SK-N-SH treated with all-trans-retinoic acid at 6 μM for 48 hours (cell line): ENCODE measurements around the gene CPNE4.

Experiments
- ATAC-seq: fragments of 200-7000 bp; cut with Tn5 transposase; 3 replicates; pipeline ENCODE4 v1.9.1; 2020; ENCODE audit warnings: mild to moderate bottlenecking, moderate library complexity
- ARNTL ChIP-seq: fragments of 450-650 bp; formaldehyde crosslinking; IDR thresholded peaks from 2 replicates; pipeline ENCODE4 v1.5.0; 2020; ENCODE audit warnings: low read depth, mild to moderate bottlenecking, moderate library complexity, borderline replicate concordance
- BACH2 ChIP-seq: fragments of 250-450 bp; sonication (Bioruptor Pico); IDR thresholded peaks from 2 replicates; pipeline ENCODE4 v1.9.0; 2021; ENCODE audit warnings: mild to moderate bottlenecking, borderline replicate concordance
- CSDC2 ChIP-seq: fragments of 250-450 bp; sonication (Bioruptor Pico); IDR thresholded peaks from 2 replicates; pipeline ENCODE4 v1.5.0; 2020; ENCODE audit warnings: mild to moderate bottlenecking, moderate library complexity
- ESRRG ChIP-seq: fragments of 250-450 bp; sonication (Bioruptor Pico); IDR thresholded peaks from 2 replicates; pipeline ENCODE4 v1.6.1; 2021; ENCODE audit warnings: mild to moderate bottlenecking
- GLIS3 ChIP-seq: fragments of 250-450 bp; sonication (Bioruptor Pico); IDR thresholded peaks from 2 replicates; pipeline ENCODE4 v1.5.0; 2020; ENCODE audit warnings: mild to moderate bottlenecking, moderate library complexity
- ISL1 ChIP-seq: fragments of 250-450 bp; sonication (Bioruptor Pico); IDR thresholded peaks from 2 replicates; pipeline ENCODE4 v2.1.2; 2022; ENCODE audit warnings: mild to moderate bottlenecking, moderate library complexity
- OSR1 ChIP-seq: fragments of 250-450 bp; sonication (Bioruptor Pico); IDR thresholded peaks from 2 replicates; pipeline ENCODE4 v1.8.0; 2022; ENCODE audit warnings: moderate library complexity, mild to moderate bottlenecking, inconsistent platforms
- PATZ1 ChIP-seq: fragments of 250-450 bp; sonication (Bioruptor Pico); IDR thresholded peaks from 2 replicates; pipeline ENCODE4 v1.8.0; 2020; ENCODE audit warnings: mild to moderate bottlenecking, moderate library complexity, borderline replicate concordance
- POU6F1 ChIP-seq: fragments of 250-450 bp; sonication (Bioruptor Pico); IDR thresholded peaks from 2 replicates; pipeline ENCODE4 v1.8.0; 2021; ENCODE audit warnings: low read depth, mild to moderate bottlenecking, moderate library complexity, borderline replicate concordance
- PPARA ChIP-seq: fragments of 250-450 bp; sonication (Bioruptor Pico); IDR thresholded peaks from 2 replicates; pipeline ENCODE4 v1.5.0; 2020; ENCODE audit warnings: mild to moderate bottlenecking, borderline replicate concordance
- RARB ChIP-seq: fragments of 250-450 bp; sonication (Bioruptor Pico); IDR thresholded peaks from 2 replicates; pipeline ENCODE4 v1.8.0; 2021; ENCODE audit warnings: mild to moderate bottlenecking, moderate library complexity
- SNAI2 ChIP-seq: fragments of 250-450 bp; sonication (Bioruptor Pico); IDR thresholded peaks from 2 replicates; pipeline ENCODE4 v1.5.0; 2020; ENCODE audit warnings: mild to moderate bottlenecking, moderate library complexity
- TCF4 ChIP-seq: fragments of 250-450 bp; sonication (Bioruptor Pico); IDR thresholded peaks from 2 replicates; pipeline ENCODE4 v1.8.0; 2021; ENCODE audit warnings: mild to moderate bottlenecking, moderate library complexity, borderline replicate concordance
- TOX ChIP-seq: fragments of 250-450 bp; sonication (Bioruptor Pico); IDR thresholded peaks from 2 replicates; pipeline ENCODE4 v1.8.0; 2021; ENCODE audit warnings: mild to moderate bottlenecking, moderate library complexity, borderline replicate concordance
- ZC3H10 ChIP-seq: fragments of 250-450 bp; sonication (Bioruptor Pico); IDR thresholded peaks from 2 replicates; pipeline ENCODE4 v1.5.1; 2021; ENCODE audit warnings: mild to moderate bottlenecking, moderate library complexity
- ZFP3 ChIP-seq: fragments of 250-450 bp; sonication (Bioruptor Pico); IDR thresholded peaks from 2 replicates; pipeline ENCODE4 v1.5.0; 2020; ENCODE audit warnings: mild to moderate bottlenecking, moderate library complexity
- ZFP30 ChIP-seq: fragments of 450-650 bp; formaldehyde crosslinking; IDR thresholded peaks from 2 replicates; pipeline ENCODE4 v1.5.0; 2022; ENCODE audit warnings: mild to moderate bottlenecking, moderate library complexity
- ZNF565 ChIP-seq: fragments of 450-650 bp; formaldehyde crosslinking; conservative IDR thresholded peaks from 2 replicates; pipeline ENCODE4 v1.5.0; 2020; ENCODE audit warnings: low read depth, mild to moderate bottlenecking, moderate library complexity
- ZNF70 ChIP-seq: fragments of 450-650 bp; formaldehyde crosslinking; IDR thresholded peaks from 2 replicates; pipeline ENCODE4 v1.5.0; 2020; ENCODE audit warnings: mild to moderate bottlenecking, moderate library complexity
- ZNF8 ChIP-seq: fragments of 450-650 bp; formaldehyde crosslinking; IDR thresholded peaks from 2 replicates; pipeline ENCODE4 v1.5.0; 2020; ENCODE audit warnings: mild to moderate bottlenecking, moderate library complexity
- TF ChIP-seq, protein P1 (sequence below): fragments of 250-450 bp; sonication (Bioruptor Pico); IDR thresholded peaks from 2 replicates; pipeline ENCODE4 v1.5.1; 2021; ENCODE audit warnings: mild to moderate bottlenecking, moderate library complexity
- TF ChIP-seq, protein P2 (sequence below): fragments of 250-450 bp; sonication (Bioruptor Pico); IDR thresholded peaks from 2 replicates; pipeline ENCODE4 v1.5.1; 2020; ENCODE audit warnings: low read depth, mild to moderate bottlenecking, moderate library complexity
- TF ChIP-seq, protein P3 (sequence below): fragments of 250-450 bp; sonication (Bioruptor Pico); IDR thresholded peaks from 2 replicates; pipeline ENCODE4 v1.5.0; 2020; ENCODE audit warnings: mild to moderate bottlenecking, moderate library complexity

The CPNE4 gene

DNA sequence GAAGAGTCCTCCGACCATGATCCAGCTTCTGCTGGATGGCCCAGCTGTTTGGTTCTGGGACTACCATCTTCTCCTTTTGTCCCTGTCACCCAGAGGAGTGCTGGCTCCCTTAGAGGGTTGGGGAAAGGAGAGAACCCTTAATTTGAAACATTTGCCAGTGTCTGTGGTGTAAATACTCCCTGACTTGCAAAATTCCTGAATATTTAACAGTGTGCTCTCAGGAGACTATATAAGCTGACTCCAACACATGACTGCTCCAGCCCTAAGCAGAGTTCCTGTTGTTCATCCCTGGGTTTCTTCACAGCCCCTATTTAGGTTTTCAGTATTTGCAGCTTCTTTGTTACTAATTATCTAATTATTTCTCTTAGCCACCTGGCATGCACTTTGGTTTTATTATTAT, 133.1 kb downstream of the CPNE4 start:
- ATAC-seq, result no peak
- no peak for TF ChIP-seq ISL1 (CRISPR knock-in tag)
- no peak for TF ChIP-seq ZFP3
- no peak for TF ChIP-seq GLIS3 (CRISPR knock-in tag)
- TF ChIP-seq ZNF8, result no peak
- no peak for TF ChIP-seq PATZ1 (CRISPR knock-in tag)
- no peak for TF ChIP-seq ZC3H10 (CRISPR knock-in tag)
- no peak for TF ChIP-seq RARB
- TF ChIP-seq, protein P1, sequence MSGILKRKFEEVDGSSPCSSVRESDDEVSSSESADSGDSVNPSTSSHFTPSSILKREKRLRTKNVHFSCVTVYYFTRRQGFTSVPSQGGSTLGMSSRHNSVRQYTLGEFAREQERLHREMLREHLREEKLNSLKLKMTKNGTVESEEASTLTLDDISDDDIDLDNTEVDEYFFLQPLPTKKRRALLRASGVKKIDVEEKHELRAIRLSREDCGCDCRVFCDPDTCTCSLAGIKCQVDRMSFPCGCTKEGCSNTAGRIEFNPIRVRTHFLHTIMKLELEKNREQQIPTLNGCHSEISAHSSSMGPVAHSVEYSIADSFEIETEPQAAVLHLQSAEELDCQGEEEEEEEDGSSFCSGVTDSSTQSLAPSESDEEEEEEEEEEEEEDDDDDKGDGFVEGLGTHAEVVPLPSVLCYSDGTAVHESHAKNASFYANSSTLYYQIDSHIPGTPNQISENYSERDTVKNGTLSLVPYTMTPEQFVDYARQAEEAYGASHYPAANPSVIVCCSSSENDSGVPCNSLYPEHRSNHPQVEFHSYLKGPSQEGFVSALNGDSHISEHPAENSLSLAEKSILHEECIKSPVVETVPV (CRISPR knock-in tag), result no peak
- no peak for TF ChIP-seq ZNF70 (CRISPR knock-in tag)
- no peak for TF ChIP-seq ZNF565 (CRISPR knock-in tag)
- TF ChIP-seq POU6F1, result no peak
- TF ChIP-seq, protein P2, sequence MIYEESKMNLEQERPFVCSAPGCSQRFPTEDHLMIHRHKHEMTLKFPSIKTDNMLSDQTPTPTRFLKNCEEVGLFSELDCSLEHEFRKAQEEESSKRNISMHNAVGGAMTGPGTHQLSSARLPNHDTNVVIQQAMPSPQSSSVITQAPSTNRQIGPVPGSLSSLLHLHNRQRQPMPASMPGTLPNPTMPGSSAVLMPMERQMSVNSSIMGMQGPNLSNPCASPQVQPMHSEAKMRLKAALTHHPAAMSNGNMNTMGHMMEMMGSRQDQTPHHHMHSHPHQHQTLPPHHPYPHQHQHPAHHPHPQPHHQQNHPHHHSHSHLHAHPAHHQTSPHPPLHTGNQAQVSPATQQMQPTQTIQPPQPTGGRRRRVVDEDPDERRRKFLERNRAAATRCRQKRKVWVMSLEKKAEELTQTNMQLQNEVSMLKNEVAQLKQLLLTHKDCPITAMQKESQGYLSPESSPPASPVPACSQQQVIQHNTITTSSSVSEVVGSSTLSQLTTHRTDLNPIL (CRISPR knock-in tag), result no peak
- no peak for TF ChIP-seq TCF4 (CRISPR knock-in tag)
- TF ChIP-seq ARNTL (CRISPR knock-in tag), result no peak
- TF ChIP-seq OSR1 (CRISPR knock-in tag), result no peak
- no peak for TF ChIP-seq SNAI2 (CRISPR knock-in tag)
- no peak for TF ChIP-seq PPARA
- no peak for TF ChIP-seq ESRRG
- no peak for TF ChIP-seq TOX (CRISPR knock-in tag)
- TF ChIP-seq, all 23 proteins: peak for 0

- no peak for TF ChIP-seq PPARA
- no peak for TF ChIP-seq ZNF565 (CRISPR knock-in tag)
- no peak for TF ChIP-seq BACH2 (CRISPR knock-in tag)
- no peak for TF ChIP-seq GLIS3 (CRISPR knock-in tag)
- TF ChIP-seq TCF4 (CRISPR knock-in tag), result no peak
- TF ChIP-seq PATZ1 (CRISPR knock-in tag), result no peak
- TF ChIP-seq SNAI2 (CRISPR knock-in tag), result no peak
- no peak for TF ChIP-seq CSDC2 (CRISPR knock-in tag)
- no peak for ATAC-seq
Observed at GRCh38 chr3:131900891-131901290, 133.9 kb downstream of the CPNE4 start.

DNA sequence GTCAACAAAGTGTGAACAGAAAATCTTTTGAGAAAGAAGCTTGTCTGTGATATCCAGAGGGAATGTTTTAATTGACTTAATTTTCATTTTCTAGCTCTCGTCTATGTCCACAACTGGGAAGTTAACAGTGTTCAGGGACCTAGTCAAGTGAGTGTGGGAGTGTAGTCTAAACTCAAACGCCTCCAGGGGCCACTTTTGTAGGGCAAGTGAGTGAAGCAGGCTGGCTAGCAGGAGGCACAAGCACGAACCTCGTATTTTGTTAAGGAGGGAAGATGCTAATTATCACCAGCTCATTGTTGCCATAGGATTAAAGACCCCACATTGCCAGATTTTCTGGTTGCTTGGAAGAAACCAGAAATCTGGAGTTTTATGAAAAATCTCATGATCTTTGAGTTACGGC, 135.8 kb downstream of the CPNE4 start:
- TF ChIP-seq OSR1 (CRISPR knock-in tag) (no peak), TOX (CRISPR knock-in tag) (no peak), PATZ1 (CRISPR knock-in tag) (no peak), BACH2 (CRISPR knock-in tag) (no peak), ZFP30 (CRISPR knock-in tag) (no peak), GLIS3 (CRISPR knock-in tag) (no peak), ZC3H10 (CRISPR knock-in tag) (no peak), CSDC2 (CRISPR knock-in tag) (no peak), PPARA (no peak), TCF4 (CRISPR knock-in tag) (no peak), ARNTL (CRISPR knock-in tag) (no peak), ZNF70 (CRISPR knock-in tag) (no peak), RARB (no peak)
- TF ChIP-seq, protein P3, sequence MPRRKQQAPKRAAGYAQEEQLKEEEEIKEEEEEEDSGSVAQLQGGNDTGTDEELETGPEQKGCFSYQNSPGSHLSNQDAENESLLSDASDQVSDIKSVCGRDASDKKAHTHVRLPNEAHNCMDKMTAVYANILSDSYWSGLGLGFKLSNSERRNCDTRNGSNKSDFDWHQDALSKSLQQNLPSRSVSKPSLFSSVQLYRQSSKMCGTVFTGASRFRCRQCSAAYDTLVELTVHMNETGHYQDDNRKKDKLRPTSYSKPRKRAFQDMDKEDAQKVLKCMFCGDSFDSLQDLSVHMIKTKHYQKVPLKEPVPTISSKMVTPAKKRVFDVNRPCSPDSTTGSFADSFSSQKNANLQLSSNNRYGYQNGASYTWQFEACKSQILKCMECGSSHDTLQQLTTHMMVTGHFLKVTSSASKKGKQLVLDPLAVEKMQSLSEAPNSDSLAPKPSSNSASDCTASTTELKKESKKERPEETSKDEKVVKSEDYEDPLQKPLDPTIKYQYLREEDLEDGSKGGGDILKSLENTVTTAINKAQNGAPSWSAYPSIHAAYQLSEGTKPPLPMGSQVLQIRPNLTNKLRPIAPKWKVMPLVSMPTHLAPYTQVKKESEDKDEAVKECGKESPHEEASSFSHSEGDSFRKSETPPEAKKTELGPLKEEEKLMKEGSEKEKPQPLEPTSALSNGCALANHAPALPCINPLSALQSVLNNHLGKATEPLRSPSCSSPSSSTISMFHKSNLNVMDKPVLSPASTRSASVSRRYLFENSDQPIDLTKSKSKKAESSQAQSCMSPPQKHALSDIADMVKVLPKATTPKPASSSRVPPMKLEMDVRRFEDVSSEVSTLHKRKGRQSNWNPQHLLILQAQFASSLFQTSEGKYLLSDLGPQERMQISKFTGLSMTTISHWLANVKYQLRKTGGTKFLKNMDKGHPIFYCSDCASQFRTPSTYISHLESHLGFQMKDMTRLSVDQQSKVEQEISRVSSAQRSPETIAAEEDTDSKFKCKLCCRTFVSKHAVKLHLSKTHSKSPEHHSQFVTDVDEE, result no peak
- TF ChIP-seq, protein P2 (CRISPR knock-in tag), result no peak
- TF ChIP-seq, all 23 proteins: peak for 0
- ATAC-seq, result no peak
